ENCODE measurements around the gene CDK2. TPM values are rescaled to one million over a fixed set of nuclear protein-coding genes. Genes with fewer than 3 reads are reported as not detected.
A peak's percentile ranks its signal among the peaks of the same experiment; 100 is the strongest.
"Not testable (repeated sequence)": the region's sequence is repeated elsewhere in the genome, so short reads cannot be mapped to it uniquely, and the experiment has no call there.

The CDK2 gene
- total RNA-seq, 3 donors from 2014 or later = 65.4 to 80.1 (median 74.1) TPM

GRCh38 chr12:56001487-56002100 lies 35.0 kb downstream of the CDK2 start:
- Mint-ChIP-seq H3K9me3 (no peaks in the 10 kb centered on the region), H3K4me1 (ENCODE audit: low read depth) (peaks cover 14% of the 10 kb centered on the region), H3K4me3 (no peak overlapping the region), H3K27me3 (ENCODE audit: low read depth) (peaks cover 6% of the 10 kb centered on the region), H3K36me3 (ENCODE audit: insufficient read depth) (no peaks in the 10 kb centered on the region)
- ATAC-seq (no peak), DNase-seq (no peak)

GRCh38 chr12:56003376-56003775 lies 36.7 kb downstream of the CDK2 start:
- ATAC-seq; H3K9me3 Mint-ChIP-seq; H3K27me3 Mint-ChIP-seq (ENCODE audit: low read depth); H3K36me3 Mint-ChIP-seq (ENCODE audit: insufficient read depth); DNase-seq; H3K4me3 Mint-ChIP-seq: not testable (repeated sequence)
- H3K4me1 Mint-ChIP-seq (ENCODE audit: low read depth) = peaks cover 16% of the 10 kb centered on the region

- Mint-ChIP-seq H3K9me3 (no peaks in the 10 kb centered on the region), H3K36me3 (ENCODE audit: insufficient read depth) (no peaks in the 10 kb centered on the region)
Measured at GRCh38 chr12:56004211-56004610, 37.6 kb downstream of the CDK2 start.

GRCh38 chr12:56007564-56008559 lies 41.2 kb downstream of the CDK2 start:
- H3K4me1 Mint-ChIP-seq (ENCODE audit: low read depth) = peaks cover 21% of the 10 kb centered on the region

More at GRCh38 chr12:56004211-56004610, 37.6 kb downstream of the CDK2 start:
- no peak for DNase-seq
- ATAC-seq = no peak
- peaks cover 21% of the 10 kb centered on the region for H3K4me1 Mint-ChIP-seq (ENCODE audit: low read depth)
- H3K27me3 Mint-ChIP-seq (ENCODE audit: low read depth) = no peaks in the 10 kb centered on the region
- H3K4me3 Mint-ChIP-seq = no peak overlapping the region

DNA sequence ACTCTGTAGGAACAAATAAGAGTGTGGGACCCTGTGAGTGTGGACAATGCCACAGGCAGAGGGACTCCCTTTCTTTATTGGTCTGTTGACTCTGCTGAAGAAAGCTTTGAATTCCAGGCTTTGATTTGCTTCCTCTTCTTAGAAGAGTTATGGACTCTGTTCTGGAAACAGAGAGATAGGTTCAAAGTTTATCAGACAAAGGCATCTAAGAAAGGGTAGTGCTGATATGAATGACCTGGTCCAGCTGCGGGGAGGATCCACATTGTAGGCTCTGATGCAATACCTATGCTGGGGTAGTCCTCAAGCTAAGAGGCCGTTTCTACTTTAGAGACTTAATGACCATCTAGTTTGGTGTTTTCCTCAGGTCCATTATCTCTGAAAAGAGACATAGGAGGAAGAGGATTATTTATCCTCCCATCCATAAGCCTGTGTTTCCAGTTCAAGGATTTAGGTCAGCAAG lies 43.5 kb downstream of the CDK2 start:
- Mint-ChIP-seq H3K4me1 (ENCODE audit: low read depth) (peaks cover 21% of the 10 kb centered on the region), H3K27me3 (ENCODE audit: low read depth) (no peaks in the 10 kb centered on the region), H3K9me3 (no peaks in the 10 kb centered on the region), H3K36me3 (ENCODE audit: insufficient read depth) (no peaks in the 10 kb centered on the region), H3K4me3 (no peak overlapping the region)
- DNase-seq (no peak), ATAC-seq (no peak)

More at GRCh38 chr12:56007564-56008559, 41.2 kb downstream of the CDK2 start:
- H3K27me3 Mint-ChIP-seq (ENCODE audit: low read depth) = no peaks in the 10 kb centered on the region
- no peaks in the 10 kb centered on the region for H3K36me3 Mint-ChIP-seq (ENCODE audit: insufficient read depth)
- ATAC-seq (peak; percentile 75 to 81), DNase-seq (peak; percentile 68)
- H3K4me3 Mint-ChIP-seq = peak overlapping the region; percentile 85
- no peaks in the 10 kb centered on the region for H3K9me3 Mint-ChIP-seq

DNA sequence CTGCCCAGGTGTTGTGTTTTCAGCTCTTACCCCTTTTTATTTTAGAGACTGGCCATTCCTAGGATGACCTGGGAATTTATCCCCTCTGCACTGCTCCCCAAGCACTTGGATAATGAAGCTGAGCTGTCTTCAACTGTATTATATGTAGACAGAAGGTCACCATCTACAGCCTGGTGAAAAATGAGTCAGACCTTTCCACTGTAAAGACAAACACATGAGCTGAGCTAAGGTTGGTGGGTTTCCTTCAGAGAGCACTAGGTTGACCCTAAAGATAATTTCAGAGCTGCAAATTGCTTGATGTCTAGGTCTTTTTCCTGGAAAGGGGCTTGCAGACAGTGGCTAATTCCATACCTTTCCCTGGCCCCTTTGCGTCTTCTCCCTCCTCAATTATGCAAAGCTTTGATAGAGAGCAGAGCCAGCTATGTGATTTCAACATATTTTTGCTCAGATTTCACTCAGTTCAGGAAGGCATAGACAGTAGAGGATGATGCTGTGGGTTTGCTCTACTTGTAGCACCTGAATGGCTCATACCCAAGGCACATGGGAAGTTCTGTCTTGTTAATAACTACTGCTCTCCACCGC lies 45.0 kb downstream of the CDK2 start:
- Mint-ChIP-seq H3K27me3 (ENCODE audit: low read depth) (no peaks in the 10 kb centered on the region), H3K4me3 (no peak overlapping the region), H3K4me1 (ENCODE audit: low read depth) (peaks cover 15% of the 10 kb centered on the region), H3K36me3 (ENCODE audit: insufficient read depth) (no peaks in the 10 kb centered on the region), H3K9me3 (no peaks in the 10 kb centered on the region)
- DNase-seq (no peak), ATAC-seq (no peak)

GRCh38 chr12:56013482-56013881 lies 46.9 kb downstream of the CDK2 start:
- Mint-ChIP-seq H3K36me3 (ENCODE audit: insufficient read depth) (no peaks in the 10 kb centered on the region), H3K27me3 (ENCODE audit: low read depth) (no peaks in the 10 kb centered on the region), H3K4me3 (no peak overlapping the region), H3K4me1 (ENCODE audit: low read depth) (peaks cover 4% of the 10 kb centered on the region), H3K9me3 (no peaks in the 10 kb centered on the region)
- DNase-seq (no peak), ATAC-seq (no peak)

DNA sequence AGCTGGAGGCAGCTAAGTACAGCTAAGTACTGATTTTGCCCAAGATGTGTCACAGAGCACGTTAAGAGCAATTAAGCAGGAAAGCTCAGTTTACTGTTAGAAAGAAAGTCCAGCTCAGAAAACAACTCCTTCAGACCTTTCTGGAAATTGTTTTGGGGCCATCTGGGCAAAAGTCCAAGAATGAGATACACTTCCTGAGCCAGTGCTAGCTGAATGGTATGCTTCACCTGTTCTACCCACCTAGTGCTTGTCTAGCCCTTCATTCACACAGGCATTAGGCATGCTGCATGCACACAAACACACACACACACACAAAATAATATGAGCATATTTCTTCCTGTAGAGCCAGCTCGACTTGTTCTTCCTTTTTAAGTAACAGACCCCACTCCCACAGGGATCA lies 47.6 kb downstream of the CDK2 start:
- Mint-ChIP-seq H3K9me3 (no peaks in the 10 kb centered on the region), H3K27me3 (ENCODE audit: low read depth) (no peaks in the 10 kb centered on the region), H3K4me3 (no peak overlapping the region), H3K36me3 (ENCODE audit: insufficient read depth) (no peaks in the 10 kb centered on the region), H3K4me1 (ENCODE audit: low read depth) (no peaks in the 10 kb centered on the region)
- no peak for ATAC-seq
- DNase-seq = no peak

DNA sequence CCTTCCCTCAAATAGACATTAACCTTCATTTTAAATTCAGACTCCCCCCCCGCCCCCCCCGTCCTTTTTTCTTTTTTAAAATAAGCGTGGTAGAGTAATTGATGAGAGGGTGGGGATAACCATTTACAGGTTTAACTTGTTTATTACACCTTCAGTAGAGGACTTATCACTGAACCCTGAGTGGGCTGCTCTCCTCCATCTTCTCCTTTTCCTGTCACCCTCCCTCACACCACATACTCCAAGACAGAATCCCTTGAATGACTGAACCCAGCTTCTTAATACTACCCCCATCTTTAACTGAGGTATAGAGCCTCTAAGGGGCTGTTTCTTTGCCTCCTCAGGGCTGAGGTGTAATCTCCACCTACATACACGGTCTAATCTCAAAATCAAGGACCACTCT lies 50.6 kb downstream of the CDK2 start:
- peaks cover 19% of the 10 kb centered on the region for H3K4me1 Mint-ChIP-seq (ENCODE audit: low read depth)
- H3K4me3 Mint-ChIP-seq = no peak overlapping the region
- no peak for ATAC-seq
- H3K36me3 Mint-ChIP-seq (ENCODE audit: insufficient read depth) = no peaks in the 10 kb centered on the region
- DNase-seq = no peak
- H3K27me3 Mint-ChIP-seq (ENCODE audit: low read depth) = no peaks in the 10 kb centered on the region
- no peaks in the 10 kb centered on the region for H3K9me3 Mint-ChIP-seq

DNA sequence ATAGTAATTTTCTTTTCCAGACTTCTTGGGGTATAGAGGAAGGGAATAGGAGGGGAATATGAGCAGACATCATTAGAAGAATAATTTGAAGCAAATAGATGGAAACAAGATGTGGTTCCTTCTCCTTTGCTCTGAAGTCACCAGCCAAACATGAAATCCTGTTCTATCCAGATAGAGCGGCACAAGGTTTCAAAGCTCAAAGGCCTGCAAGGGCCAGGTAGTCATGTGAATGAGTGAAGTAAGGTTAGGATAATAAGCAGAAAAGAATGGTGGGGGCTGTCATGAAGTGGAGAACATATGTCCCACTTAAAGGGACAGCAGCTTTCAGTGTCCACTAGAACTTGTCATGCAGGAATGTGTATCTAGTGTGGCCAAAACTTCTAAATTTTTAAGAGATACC lies 51.7 kb downstream of the CDK2 start:
- no peak for DNase-seq
- ATAC-seq = no peak
- Mint-ChIP-seq H3K36me3 (ENCODE audit: insufficient read depth) (no peaks in the 10 kb centered on the region), H3K4me1 (ENCODE audit: low read depth) (peaks cover 22% of the 10 kb centered on the region), H3K27me3 (ENCODE audit: low read depth) (no peaks in the 10 kb centered on the region), H3K4me3 (no peak overlapping the region), H3K9me3 (no peaks in the 10 kb centered on the region)

DNA sequence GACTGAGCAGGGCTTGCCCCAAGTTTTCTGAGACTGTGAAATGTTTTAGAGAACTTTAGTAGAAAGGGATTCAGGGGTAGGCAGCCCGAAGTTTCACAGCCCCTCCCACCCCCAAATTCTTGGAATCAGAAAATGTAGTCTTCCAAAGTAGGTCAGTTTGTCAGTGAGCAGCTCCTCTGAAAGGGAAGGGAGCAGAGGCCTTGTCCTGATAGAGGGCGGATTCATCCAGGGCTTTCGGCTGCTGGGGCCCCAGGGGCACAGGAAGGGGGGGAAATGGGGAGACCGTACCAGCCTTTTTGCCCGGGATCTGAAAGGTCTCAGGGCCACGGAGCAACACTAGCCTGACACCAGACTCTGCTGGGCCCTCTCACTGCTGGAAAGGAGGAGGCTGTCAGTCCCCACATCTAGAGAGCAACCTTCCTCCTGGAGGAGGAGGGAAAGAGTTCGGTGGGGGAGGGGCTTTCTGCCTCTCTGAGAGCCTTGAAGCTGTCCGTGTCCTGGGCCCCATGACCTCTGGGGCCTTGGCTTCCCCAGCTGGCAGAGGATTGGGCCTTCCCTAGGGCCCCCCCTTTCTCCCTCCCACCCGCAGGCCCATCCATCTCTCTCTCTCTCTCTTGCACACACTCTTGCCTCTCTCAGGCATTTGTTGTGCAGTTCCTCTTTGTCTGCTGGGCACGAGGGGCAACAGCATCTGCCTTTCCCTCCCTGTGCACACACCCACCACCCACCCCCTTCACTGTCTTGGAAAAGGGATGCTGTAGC lies 54.0 kb downstream of the CDK2 start, which contains the start of gene IKZF4:
Gene IKZF4 (plus strand): TSS at position 621 of the 762 bp plus-strand sequence. CDS start 451 bp downstream, outside the sequence.
- ATAC-seq (peak; percentile 32 to 42), DNase-seq (no peak)
- peak within 1 kb of the TSS; percentile 85 for H3K4me3 Mint-ChIP-seq
- H3K4me1 Mint-ChIP-seq (ENCODE audit: low read depth) = peaks cover 26% of the 10 kb centered on the region
- no peaks in the 10 kb centered on the region for H3K9me3 Mint-ChIP-seq
- H3K27me3 Mint-ChIP-seq (ENCODE audit: low read depth) = no peaks in the 10 kb centered on the region
- H3K36me3 Mint-ChIP-seq (ENCODE audit: insufficient read depth) = peaks cover 7% of the 10 kb centered on the region

GRCh38 chr12:56021889-56022497 lies 55.4 kb downstream of the CDK2 start:
- DNase-seq (no peak), ATAC-seq (no peak)
- Mint-ChIP-seq H3K4me1 (ENCODE audit: low read depth) (peaks cover 26% of the 10 kb centered on the region), H3K36me3 (ENCODE audit: insufficient read depth) (peaks cover 7% of the 10 kb centered on the region), H3K9me3 (no peaks in the 10 kb centered on the region), H3K4me3 (peak overlapping the region; percentile 85), H3K27me3 (ENCODE audit: low read depth) (no peaks in the 10 kb centered on the region)

All from activated T-cell treated with anti-CD3 and anti-CD28 coated beads, Interleukin-2, amount 50 U/mL, for 4 hours (primary cell).